Fibroblast of lung (primary cell): Measurements from ENCODE around the gene AFF2. TPM values are rescaled to one million over a fixed set of nuclear protein-coding genes. Genes with fewer than 3 reads are reported as not detected.

Experiments used
- DNase-seq, 2 donors: peaks; one replicate each; pipeline versions ENCODE4 v3.0.0 to v3.0.0-alpha.2; 2010; ENCODE audit warnings: low read depth in 2 of 2
- H2AFZ ChIP-seq: 2 replicates; pipeline ENCODE4 v1.5.1; 2012; ENCODE audit warnings: low read length, control low read depth, inconsistent platforms
- H3K27ac ChIP-seq: 2 replicates; pipeline ENCODE4 v1.5.1; 2011; ENCODE audit warnings: low read length, control low read depth; ENCODE audit not compliant: insufficient read depth
- H3K27me3 ChIP-seq: 2 replicates; pipeline ENCODE4 v1.5.1; 2011; ENCODE audit warnings: mild to moderate bottlenecking, low read length; ENCODE audit not compliant: control insufficient read depth, insufficient read depth
- H3K36me3 ChIP-seq: 2 replicates; pipeline ENCODE4 v1.5.1; 2011; ENCODE audit warnings: low read length; ENCODE audit not compliant: control insufficient read depth, insufficient read depth
- H3K4me1 ChIP-seq: 2 replicates; pipeline ENCODE4 v1.5.1; 2011; ENCODE audit warnings: low read length; ENCODE audit not compliant: control insufficient read depth, insufficient read depth; ENCODE audit errors: extremely low read depth
- H3K4me2 ChIP-seq: 2 replicates; pipeline ENCODE4 v1.5.1; 2011; ENCODE audit warnings: low read length, control low read depth; ENCODE audit not compliant: insufficient read depth; ENCODE audit errors: extremely low read depth
- H3K4me3 ChIP-seq, 4 experiments: fragments of 200-600 bp in 1 of 4; sonication (generic) in 1 of 4; replicated peaks in 1 of 4; 2 replicates each; pipeline ENCODE4 v1.5.1; 2011 to 2016; ENCODE audit warnings: low read length in 4 of 4, low read depth in 3 of 4, mild to moderate bottlenecking in 3 of 4, control low read depth in 2 of 4, inconsistent platforms in 1 of 4, mixed read lengths in 1 of 4; ENCODE audit not compliant: insufficient read depth in 1 of 4; ENCODE audit errors: control extremely low read depth in 1 of 4
- H3K79me2 ChIP-seq: 2 replicates; pipeline ENCODE4 v1.5.1; 2012; ENCODE audit warnings: mild to moderate bottlenecking, low read length, inconsistent platforms; ENCODE audit not compliant: control insufficient read depth, insufficient read depth
- H3K9ac ChIP-seq: 2 replicates; pipeline ENCODE4 v1.5.1; 2011; ENCODE audit warnings: mild to moderate bottlenecking, low read length, control low read depth; ENCODE audit not compliant: insufficient read depth
- H3K9me3 ChIP-seq: 2 replicates; pipeline ENCODE4 v1.5.1; 2012; ENCODE audit warnings: low read depth, low read length; ENCODE audit not compliant: control insufficient read depth, insufficient read depth
- H4K20me1 ChIP-seq: 2 replicates; pipeline ENCODE4 v1.5.1; 2011; ENCODE audit warnings: low read length; ENCODE audit not compliant: control insufficient read depth, insufficient read depth; ENCODE audit errors: extremely low read depth
- EZH2 ChIP-seq: IDR thresholded peaks from 2 replicates; pipeline ENCODE4 v1.5.1; 2012; ENCODE audit warnings: low read length, control low read depth, mild to moderate bottlenecking; ENCODE audit errors: missing control alignments
- polyA plus RNA-seq, 2 donors: library from polyadenylated mRNA; depleted of rRNA in 1 of 2; stranded (reverse) in 1 of 2; unstranded in 1 of 2; fragments of >200 nt; gene quantifications; 2 replicates each; pipeline ENCODE4 v1.2.1, GENCODE V29; 2011 to 2012; ENCODE audit warnings: missing spikeins in 1 of 2
- total RNA-seq: library from RNA; depleted of rRNA; stranded (reverse); fragments of >200 nt; gene quantifications from 2 replicates; pipeline ENCODE4 v1.2.1, GENCODE V29; 2014
- TF ChIP-seq, protein P1 (sequence below), 2 donors: IDR thresholded peaks in 1 of 2; conservative IDR thresholded peaks in 1 of 2; 1 replicate in 1 of 2; 2 replicates in 1 of 2; pipeline ENCODE4 v1.5.1; 2011 to 2012; ENCODE audit warnings: low read length in 2 of 2, control low read depth in 1 of 2, inconsistent platforms in 1 of 2, low read depth in 1 of 2, mild to moderate bottlenecking in 1 of 2

The AFF2 gene
- total and polyA plus RNA-seq, 2 donors (not counting 1 experiment from before 2014, with no cell fraction given): under 0.01 to 0.05 TPM

DNA sequence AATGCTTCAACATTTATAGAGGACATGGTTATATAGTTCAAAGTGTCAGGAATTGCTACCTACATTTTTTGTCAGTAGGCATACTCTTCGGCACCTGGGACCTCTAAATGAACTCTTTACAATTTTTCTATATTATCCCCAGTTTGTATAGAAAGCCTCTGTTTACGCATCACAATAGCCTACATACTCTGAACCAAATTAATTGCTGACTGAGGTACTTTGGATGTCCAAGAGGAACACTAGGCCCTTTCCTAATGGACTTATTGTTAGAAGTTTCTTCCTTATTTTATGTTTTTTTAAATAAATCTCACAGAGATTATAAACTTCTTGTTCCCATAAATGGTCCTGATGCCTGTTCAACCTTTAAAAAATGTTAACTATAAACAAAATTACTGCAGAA, 8.4 kb upstream of the AFF2 start:
- H3K79me2 ChIP-seq: no peaks in the 10 kb centered on the region
- H3K27me3 ChIP-seq: no peaks in the 10 kb centered on the region
- no peak overlapping the region for H3K4me3 ChIP-seq
- H2AFZ ChIP-seq: no peak overlapping the region
- H3K4me2 ChIP-seq: no peak overlapping the region
- H3K9me3 ChIP-seq: no peaks in the 10 kb centered on the region
- TF ChIP-seq EZH2: no peak
- TF ChIP-seq, protein P1, sequence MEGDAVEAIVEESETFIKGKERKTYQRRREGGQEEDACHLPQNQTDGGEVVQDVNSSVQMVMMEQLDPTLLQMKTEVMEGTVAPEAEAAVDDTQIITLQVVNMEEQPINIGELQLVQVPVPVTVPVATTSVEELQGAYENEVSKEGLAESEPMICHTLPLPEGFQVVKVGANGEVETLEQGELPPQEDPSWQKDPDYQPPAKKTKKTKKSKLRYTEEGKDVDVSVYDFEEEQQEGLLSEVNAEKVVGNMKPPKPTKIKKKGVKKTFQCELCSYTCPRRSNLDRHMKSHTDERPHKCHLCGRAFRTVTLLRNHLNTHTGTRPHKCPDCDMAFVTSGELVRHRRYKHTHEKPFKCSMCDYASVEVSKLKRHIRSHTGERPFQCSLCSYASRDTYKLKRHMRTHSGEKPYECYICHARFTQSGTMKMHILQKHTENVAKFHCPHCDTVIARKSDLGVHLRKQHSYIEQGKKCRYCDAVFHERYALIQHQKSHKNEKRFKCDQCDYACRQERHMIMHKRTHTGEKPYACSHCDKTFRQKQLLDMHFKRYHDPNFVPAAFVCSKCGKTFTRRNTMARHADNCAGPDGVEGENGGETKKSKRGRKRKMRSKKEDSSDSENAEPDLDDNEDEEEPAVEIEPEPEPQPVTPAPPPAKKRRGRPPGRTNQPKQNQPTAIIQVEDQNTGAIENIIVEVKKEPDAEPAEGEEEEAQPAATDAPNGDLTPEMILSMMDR (conservative IDR thresholded peaks at IDR 0.05 in 1 of 2, IDR thresholded peaks at IDR 0.05 in 1 of 2; ENCODE audit: low read depth in 1 of 2, low read length in 2 of 2): no peak
- H3K4me1 ChIP-seq: no peaks in the 10 kb centered on the region
- H3K9ac ChIP-seq: no peak overlapping the region
- no peaks in the 10 kb centered on the region for H4K20me1 ChIP-seq
- no peak overlapping the region for H3K27ac ChIP-seq
- DNase-seq: no peak
- H3K36me3 ChIP-seq: no peaks in the 10 kb centered on the region

GRCh38 chrX:148495176-148495575, 5.2 kb upstream of the AFF2 start:
- Histone ChIP-seq H3K9ac (no peak overlapping the region), H3K79me2 (no peaks in the 10 kb centered on the region), H3K27me3 (no peaks in the 10 kb centered on the region), H3K27ac (no peak overlapping the region), H4K20me1 (no peaks in the 10 kb centered on the region), H3K9me3 (no peaks in the 10 kb centered on the region), H3K36me3 (no peaks in the 10 kb centered on the region), H3K4me1 (no peaks in the 10 kb centered on the region), H3K4me2 (no peak overlapping the region), H3K4me3 (no peak overlapping the region), H2AFZ (no peak overlapping the region)
- DNase-seq: no peak
- TF ChIP-seq, protein P1 (conservative IDR thresholded peaks at IDR 0.05 in 1 of 2, IDR thresholded peaks at IDR 0.05 in 1 of 2; ENCODE audit: low read depth in 1 of 2, low read length in 2 of 2): no peak
- TF ChIP-seq EZH2: no peak

DNA sequence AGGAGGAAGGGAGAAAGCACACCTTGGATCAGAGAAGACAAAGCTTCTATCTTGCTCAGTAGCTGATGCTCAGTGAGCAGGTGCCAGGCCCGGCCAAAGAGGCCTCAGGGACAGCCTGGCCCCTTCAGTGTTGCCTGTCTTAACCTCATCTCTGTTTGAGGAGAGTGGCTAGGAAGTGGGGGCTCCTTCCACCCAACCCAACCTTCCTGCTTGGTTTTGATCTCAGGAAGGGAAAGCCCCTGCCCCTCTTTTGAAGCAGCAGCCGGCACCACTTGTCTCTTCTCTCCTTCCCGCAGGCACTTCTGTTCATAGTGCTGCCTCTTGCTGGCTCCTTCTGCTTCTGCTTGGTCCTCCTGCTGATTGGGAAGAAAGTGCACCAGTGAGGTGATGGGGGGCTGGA, 2.4 kb upstream of the AFF2 start:
- H4K20me1 ChIP-seq: no peaks in the 10 kb centered on the region
- no peaks in the 10 kb centered on the region for H3K9me3 ChIP-seq
- peaks cover 4% of the 10 kb centered on the region for H3K27me3 ChIP-seq
- H3K4me1 ChIP-seq: no peaks in the 10 kb centered on the region
- no peaks in the 10 kb centered on the region for H3K36me3 ChIP-seq
- no peak overlapping the region for H3K4me3 ChIP-seq
- H3K9ac ChIP-seq: no peak overlapping the region
- H3K4me2 ChIP-seq: no peak overlapping the region
- H3K27ac ChIP-seq: no peak overlapping the region
- no peak overlapping the region for H2AFZ ChIP-seq
- no peaks in the 10 kb centered on the region for H3K79me2 ChIP-seq
- TF ChIP-seq EZH2: no peak
- TF ChIP-seq, protein P1 (conservative IDR thresholded peaks at IDR 0.05 in 1 of 2, IDR thresholded peaks at IDR 0.05 in 1 of 2; ENCODE audit: low read depth in 1 of 2, low read length in 2 of 2): no peak
- DNase-seq: no peak
